T-helper 2 cell treated with Interferon-gamma antibody and Interleukin-4, amounts not matched to agents 5 μg/mL and 100 μg/mL, for 36 hours (primary cell): Measurements from ENCODE around the gene CHRM2.

ENCODE experiments used
- DNase-seq: peaks from one replicate; pipeline ENCODE4 v3.0.0; 2021; ENCODE audit warnings: low spot score
- H3K27ac Mint-ChIP-seq: one replicate; pipeline ENCODE4 v1.8.0; 2021; ENCODE audit warnings: mild to moderate bottlenecking, mixed read lengths
- H3K27me3 Mint-ChIP-seq: one replicate; pipeline ENCODE4 v1.8.0; 2021; ENCODE audit warnings: low read depth, mixed read lengths
- H3K36me3 Mint-ChIP-seq: one replicate; pipeline ENCODE4 v1.8.0; 2021; ENCODE audit warnings: low read depth, mixed read lengths
- H3K4me1 Mint-ChIP-seq: one replicate; pipeline ENCODE4 v1.8.0; 2021; ENCODE audit warnings: low read depth, mixed read lengths
- H3K4me3 Mint-ChIP-seq: one replicate; pipeline ENCODE4 v1.8.0; 2022; ENCODE audit warnings: mild to moderate bottlenecking, moderate library complexity, mixed read lengths
- H3K9me3 Mint-ChIP-seq: one replicate; pipeline ENCODE4 v1.8.0; 2021; ENCODE audit warnings: mixed read lengths

CHRM2 gene

DNA sequence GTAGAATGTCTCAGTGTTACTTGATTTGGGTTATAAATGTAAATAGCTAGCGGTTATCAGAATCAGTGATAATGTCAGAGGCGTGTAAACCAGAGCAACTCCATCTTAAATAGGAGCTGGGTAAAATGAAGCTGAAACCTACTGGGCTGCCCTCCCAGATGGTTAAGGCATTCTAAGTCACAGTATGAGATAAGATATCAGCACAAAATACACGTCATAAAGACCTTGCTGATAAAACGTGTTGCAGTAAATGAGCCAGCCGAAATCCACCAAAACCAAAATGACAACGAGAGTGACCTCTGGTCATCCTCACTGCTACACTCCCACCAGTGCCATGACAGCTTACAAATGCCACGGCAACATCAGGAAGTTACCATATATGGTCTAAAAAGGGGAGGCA lies 172.3 kb downstream of the CHRM2 start:
- H3K36me3 Mint-ChIP-seq: no peaks in the 10 kb centered on the region
- no peak overlapping the region for H3K4me3 Mint-ChIP-seq
- no peak for DNase-seq
- H3K27me3 Mint-ChIP-seq: no peaks in the 10 kb centered on the region
- H3K4me1 Mint-ChIP-seq: no peaks in the 10 kb centered on the region
- H3K9me3 Mint-ChIP-seq: peaks cover 17% of the 10 kb centered on the region
- H3K27ac Mint-ChIP-seq: no peak overlapping the region

DNA sequence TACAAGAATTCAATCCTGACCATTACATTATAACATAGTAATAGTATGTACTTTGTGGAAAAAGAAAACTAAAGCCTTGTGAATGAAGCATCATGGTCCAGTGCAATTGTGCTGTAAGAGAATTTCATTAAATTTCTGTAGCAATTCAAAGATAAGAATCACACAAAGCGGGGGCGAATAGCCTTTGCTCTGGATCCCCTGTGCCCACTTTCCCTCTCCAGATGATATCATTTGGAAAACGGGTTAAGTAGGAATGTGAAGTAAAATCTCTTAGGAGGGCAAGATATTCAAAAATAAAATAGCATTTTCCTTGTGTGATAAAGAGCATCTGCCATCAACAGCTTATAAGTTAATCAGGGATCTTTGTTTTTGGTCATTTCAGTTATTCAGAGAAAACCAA lies 177.1 kb downstream of the CHRM2 start:
- no peak overlapping the region for H3K4me3 Mint-ChIP-seq
- no peak overlapping the region for H3K27ac Mint-ChIP-seq
- H3K36me3 Mint-ChIP-seq: no peaks in the 10 kb centered on the region
- H3K27me3 Mint-ChIP-seq: no peaks in the 10 kb centered on the region
- H3K9me3 Mint-ChIP-seq: peaks cover 25% of the 10 kb centered on the region
- H3K4me1 Mint-ChIP-seq: no peaks in the 10 kb centered on the region
- no peak for DNase-seq

DNA sequence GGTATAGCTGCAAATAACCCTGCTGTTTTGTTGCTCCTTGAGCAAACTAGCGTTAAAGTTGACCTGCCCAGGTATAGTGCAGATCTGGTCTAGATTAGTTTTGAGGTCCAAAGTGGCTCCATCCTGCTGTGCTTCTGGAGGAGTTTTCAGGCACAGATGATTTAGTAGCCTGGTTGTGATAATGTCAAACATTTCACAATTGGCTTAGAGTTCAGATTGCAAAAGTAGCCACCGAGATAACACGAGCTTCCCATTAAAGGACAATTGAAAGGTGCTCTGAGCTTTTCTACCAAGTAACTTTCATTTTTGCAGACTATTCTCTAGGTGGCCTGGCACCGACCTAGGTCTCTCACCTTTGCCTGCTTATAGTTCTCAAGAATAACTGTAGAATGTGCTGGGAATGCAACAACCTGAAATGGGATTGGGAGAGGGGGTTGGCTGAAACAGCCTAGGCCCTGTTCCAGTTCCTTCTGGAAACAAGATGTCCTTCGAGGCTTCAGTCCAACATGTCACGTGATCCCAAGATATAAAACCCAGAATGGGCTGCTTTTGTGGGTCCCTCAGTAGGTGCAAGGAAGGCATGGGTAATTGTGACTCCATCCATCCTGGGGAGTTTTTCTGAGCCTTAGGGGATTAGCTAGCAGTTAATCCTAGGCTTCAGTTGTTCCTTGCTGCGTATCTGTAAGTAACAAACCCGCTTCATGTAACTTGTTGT lies 201.0 kb downstream of the CHRM2 start:
- Mint-ChIP-seq H3K27me3 (no peaks in the 10 kb centered on the region), H3K36me3 (no peaks in the 10 kb centered on the region), H3K4me1 (no peaks in the 10 kb centered on the region), H3K4me3 (no peak overlapping the region), H3K9me3 (peaks cover 12% of the 10 kb centered on the region), H3K27ac (no peak overlapping the region)
- no peak for DNase-seq
